OCI-M2 (cell line): ENCODE measurements around the gene ACSL1.

Source experiments
- DNase-seq: peaks from one replicate; lab custom pipeline; 2025; ENCODE audit not compliant: unreplicated experiment; lab: John Stamatoyannopoulos, UW

The ACSL1 gene

GRCh38 chr4:184811526-184812198, 14.1 kb downstream of the ACSL1 start:
- DNase-seq, result no peak

DNA sequence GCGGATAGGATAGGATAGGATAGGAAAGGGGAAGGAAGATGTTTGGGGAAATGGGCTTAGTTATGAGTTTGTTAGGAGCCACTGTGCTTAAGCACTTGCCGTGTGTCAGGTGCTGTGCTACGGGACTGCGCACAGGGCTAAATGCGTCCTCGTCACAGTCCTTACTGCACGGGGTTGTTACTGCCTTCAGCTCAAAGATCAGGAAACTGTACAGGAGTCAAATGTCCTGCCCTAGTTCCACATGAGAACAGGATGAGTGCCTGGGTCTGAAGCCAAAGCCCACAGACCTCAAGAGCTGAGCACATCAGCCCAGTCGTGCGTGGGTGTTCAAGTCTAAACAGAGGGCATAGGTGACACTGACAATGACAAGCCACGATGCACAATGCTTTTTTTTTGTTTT, 15.0 kb downstream of the ACSL1 start:
- DNase-seq, result no peak

GRCh38 chr4:184808713-184809050, 17.1 kb downstream of the ACSL1 start:
- no peak for DNase-seq

DNA sequence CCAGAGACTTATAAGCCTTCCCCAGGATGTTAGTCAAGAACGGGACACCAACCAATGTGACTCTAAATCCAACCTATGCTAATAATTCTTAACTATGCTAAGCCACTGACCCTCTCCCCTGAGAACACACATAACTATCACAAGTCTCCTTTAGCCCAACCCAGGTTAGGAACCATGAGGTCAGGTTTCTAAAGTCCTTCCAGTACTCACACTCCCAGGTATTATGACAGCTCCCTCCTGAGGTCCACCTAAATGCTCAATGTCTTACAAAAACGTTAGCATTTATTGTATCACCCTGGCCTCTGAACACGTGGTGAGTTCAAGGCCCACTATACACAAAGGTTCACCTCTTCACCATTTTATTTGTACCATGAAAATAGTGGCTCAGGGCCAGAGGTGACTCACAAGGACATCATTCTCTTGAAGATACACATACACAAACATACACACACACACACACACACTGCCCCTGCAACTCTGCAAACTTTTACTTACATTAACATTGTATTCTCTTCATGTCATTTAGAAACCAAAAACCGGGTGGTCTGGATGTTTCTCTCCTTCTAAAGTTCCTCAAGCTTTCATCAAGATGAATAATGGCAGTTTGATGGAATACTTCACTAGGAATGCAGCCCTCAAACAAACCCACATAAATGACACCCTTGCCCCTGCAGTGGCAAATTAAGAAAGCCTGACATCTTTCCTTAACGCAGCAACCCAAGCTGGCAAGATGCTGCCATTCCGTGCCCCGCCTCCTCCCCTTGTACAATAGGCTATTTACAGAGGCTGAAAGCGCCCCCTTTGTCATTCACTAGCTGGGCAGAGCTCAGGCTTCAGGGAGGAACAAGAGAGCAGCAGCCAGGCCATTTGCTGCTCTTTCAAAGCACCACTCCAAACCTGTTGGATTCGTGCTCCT, 17.7 kb downstream of the ACSL1 start:
- DNase-seq, result no peak

- DNase-seq, result no peak
Observed at GRCh38 chr4:184807256-184807655, 18.5 kb downstream of the ACSL1 start.

DNA sequence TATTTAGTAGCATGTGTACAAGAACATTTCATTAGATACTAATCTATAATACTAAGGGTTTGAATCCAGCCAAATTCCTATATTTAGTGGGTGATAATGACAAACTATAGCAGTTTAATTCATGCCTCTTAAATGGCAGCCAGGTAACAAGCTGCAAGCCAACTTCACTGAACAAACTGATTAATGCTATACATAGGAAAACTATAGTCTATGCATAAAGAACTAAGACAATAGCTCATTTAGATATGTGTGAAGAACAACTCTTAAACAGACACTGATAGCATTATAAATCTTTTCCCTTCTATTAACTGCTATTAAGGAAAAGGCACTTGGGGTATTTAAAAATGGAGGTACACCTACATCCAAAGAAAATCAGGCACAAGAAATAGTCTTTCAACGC, 19.1 kb downstream of the ACSL1 start:
- DNase-seq, result no peak

DNA sequence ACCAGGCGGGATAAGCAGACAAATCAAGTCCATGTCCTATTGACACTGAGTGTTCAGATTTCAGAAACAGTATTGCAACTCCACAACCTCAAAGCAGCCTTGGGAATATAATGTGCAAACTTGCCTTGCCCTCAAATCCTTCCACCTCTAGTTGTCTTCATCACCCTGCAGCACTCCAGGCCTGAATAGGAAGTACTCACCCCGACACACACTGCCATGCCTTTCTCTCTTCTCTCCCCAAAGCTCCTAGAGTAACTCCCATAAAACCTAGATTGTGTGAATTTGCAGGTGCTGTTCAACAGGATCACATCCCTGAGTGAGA, 19.6 kb downstream of the ACSL1 start:
- DNase-seq, result no peak

- DNase-seq, result no peak
Observed at GRCh38 chr4:184805462-184806228, 20.1 kb downstream of the ACSL1 start.

DNA sequence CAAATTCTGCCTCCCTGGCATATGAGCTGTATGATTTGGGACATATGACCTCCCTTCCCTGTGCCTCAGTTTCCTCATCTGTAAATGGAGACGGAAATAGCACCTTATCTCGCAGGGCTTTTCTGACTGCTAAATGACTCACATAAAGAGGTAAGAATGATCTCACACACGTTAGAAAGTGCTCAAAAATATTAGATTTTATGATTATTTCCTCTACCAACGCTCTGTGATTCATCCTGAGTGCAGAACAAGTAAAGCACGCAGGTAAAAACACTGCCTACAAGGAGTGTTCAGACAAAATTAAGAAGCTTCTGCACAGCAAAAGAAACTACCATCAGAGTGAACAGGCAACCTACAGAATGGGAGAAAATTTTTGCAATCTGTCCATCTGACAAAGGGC, 21.1 kb downstream of the ACSL1 start:
- no peak for DNase-seq

DNA sequence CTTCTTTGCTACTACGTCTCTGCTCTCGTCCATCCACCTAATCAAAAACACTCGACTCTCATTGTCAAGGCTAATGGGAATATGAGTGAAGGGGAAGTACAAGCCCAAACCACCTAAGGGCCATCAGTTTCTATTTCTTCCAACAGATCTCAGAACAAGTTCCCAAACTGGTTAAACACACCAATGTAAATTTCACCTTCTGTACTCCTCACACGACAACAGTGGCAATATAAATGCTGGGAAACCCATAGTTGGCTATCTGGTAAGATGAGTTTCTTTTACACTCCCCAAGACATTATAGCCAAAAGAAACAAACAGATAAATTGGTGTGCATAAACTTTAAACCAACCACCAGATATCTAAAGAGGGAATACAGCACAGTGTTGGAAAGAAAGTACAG, 21.9 kb downstream of the ACSL1 start:
- DNase-seq, result no peak

DNA sequence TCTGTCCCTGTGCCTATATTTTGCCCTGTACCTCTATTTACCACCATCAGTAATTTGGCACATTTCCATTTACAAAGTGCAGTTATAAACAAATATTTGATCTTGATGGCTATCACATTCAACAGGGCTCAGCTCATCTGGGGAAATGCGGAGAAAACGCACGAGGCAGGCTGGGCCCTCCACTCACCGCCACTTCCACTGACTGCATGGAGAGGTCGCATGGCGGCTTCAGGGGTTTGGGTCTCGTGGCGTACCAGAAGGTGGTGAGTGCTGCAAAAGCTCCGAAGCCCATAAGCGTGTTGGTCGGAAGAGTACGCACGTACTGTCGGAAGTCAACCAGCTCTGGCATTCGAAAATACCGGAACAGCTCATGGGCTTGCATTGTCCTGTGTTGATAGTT, 22.6 kb downstream of the ACSL1 start:
- no peak for DNase-seq

DNA sequence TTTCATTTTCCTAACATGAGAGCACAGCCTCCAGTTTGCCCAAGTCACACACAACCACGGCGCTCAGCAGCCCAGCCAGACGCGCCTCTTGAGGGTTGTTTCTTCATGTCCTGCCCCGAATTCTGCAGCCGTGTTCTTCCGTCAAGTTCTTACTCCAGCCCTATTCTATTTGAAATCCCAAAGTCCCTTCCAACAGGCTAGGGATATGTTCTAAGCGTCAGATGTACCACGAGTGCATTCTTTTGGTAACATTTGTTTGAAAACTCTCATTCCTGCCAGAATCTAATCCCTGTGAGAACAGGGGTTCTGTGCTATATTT, 23.1 kb downstream of the ACSL1 start:
- DNase-seq, result no peak

DNA sequence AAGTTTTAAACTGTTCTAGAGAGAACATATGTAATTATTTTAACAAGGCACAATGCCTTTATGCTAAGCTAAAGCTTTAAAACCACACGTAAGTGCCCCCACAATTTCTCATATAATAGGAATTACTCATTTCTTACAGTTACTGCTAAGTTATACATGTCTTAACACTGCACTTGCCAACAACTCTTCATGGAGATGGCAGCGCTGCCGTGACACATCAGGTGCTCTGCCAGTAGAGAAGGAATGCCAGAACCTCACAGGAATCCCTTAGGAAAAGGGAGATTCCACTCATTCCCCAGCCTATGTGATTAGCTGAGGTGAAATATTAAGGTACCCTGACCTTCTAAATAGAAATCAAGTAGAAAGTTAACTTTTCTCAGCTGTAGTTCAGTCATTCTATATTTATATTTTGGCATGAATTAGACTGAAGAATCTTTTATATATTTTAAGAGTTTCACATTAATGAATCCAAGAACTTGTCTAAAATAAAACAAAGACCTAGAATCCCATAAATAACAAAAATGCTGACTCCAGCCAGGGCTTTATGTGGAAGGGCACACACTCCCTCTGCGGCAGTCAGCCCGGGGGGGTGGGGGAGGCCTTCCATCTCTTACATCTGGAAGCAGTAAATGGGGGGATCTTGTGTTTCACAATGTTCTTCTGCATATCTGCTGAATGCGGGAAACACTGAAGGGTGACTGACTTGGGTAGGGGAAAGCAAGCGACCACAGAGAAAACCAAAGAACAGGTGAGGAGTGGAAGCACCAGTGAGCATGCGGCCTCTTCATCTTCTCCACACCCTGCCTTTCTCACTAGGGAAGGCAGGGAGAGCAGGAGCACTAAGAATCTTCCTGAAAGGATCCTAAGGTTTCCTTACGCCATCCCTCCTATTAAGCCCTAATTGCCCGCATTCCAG, 23.7 kb downstream of the ACSL1 start:
- no peak for DNase-seq

GRCh38 chr4:184798504-184798903, 27.3 kb downstream of the ACSL1 start:
- DNase-seq, result no peak

- no peak for DNase-seq
Observed at GRCh38 chr4:184796906-184797305, 28.9 kb downstream of the ACSL1 start.

DNA sequence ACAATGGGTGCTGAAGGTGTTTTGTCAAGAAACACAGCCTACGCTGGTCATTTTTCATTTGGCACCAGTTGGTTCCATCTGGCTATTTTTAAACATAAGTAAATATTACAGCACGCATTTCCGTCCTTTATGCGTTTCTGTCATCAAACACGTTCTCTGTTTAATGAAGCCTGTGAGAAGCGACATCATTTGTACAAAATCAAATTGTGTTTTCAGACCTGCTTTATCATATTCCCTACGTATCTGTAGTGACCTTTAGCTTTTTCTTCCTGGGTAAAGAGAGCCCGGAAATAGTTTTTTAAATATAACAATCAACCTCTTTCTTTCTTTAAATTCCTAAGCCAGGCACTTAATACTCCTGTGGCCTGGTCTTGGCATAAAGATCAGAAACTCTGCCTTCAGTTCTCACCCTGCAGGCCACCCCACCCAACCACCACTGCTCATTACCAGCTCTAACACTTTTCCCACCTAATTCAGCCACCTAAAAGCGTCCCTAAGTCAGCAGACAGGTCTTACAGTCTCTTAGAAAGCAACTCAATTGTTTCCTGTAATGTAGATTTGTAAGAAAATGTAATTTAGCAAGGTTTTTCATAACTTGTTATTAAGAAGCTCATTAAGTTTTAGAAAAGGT, 30.4 kb downstream of the ACSL1 start:
- DNase-seq, result no peak

- no peak for DNase-seq
Observed at GRCh38 chr4:184794470-184794869, 31.3 kb downstream of the ACSL1 start.

- no peak for DNase-seq
Observed at GRCh38 chr4:184793735-184794355, 31.9 kb downstream of the ACSL1 start.

GRCh38 chr4:184792950-184793555, 32.7 kb downstream of the ACSL1 start:
- DNase-seq, result no peak

- DNase-seq, result no peak
Observed at GRCh38 chr4:184792334-184792733, 33.4 kb downstream of the ACSL1 start.
